Measurements from ENCODE around the gene CCDC197. TPM values are rescaled to one million over a fixed set of nuclear protein-coding genes. Genes with fewer than 3 reads are reported as not detected.

Gene CCDC197
- total RNA-seq, 4 donors from 2014 or later = not detected

DNA sequence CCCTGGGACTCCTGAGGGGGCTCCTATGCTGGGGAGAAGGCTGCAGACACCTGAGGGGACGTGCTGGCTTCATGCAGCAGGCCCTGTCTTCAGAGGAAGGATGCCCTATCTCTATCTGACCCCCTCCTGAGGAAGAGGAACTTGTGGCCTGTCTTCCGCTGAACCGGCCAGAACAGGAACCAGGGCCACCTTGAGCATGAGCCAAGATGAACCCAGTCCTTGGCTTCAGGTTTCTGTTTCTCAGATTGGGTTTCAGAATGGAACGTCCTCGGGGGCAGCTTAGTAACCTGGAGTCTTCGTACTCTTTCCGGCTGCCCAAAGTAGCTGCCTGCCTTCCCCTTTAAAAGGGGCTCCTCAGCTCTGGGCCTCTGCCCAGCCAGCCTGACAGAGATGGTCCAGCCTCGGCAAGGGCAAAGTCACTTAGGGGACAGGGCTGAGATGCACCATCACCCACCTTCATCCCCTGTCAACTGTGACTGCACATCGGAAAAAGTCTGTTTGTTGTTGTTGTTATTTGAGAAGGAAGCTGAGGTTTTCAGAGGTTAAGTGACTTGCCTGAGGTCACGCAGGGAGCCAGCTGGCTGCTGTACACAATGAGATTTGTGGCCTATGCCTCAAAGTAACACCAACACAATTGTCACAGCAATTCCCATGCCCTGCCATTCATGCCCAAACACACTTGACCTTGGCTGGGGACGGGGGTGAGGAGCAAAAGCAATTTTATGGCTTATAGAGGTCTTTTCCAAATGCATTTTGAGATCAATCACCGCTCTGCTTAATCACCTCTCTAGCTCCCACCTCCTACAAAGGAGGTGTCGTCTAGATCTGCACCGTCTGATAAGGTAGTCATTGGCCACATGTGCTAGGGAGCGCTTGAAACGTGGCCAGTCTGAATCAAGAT lies 34.1 kb upstream of the CCDC197 start:
- TF ChIP-seq, protein P1, sequence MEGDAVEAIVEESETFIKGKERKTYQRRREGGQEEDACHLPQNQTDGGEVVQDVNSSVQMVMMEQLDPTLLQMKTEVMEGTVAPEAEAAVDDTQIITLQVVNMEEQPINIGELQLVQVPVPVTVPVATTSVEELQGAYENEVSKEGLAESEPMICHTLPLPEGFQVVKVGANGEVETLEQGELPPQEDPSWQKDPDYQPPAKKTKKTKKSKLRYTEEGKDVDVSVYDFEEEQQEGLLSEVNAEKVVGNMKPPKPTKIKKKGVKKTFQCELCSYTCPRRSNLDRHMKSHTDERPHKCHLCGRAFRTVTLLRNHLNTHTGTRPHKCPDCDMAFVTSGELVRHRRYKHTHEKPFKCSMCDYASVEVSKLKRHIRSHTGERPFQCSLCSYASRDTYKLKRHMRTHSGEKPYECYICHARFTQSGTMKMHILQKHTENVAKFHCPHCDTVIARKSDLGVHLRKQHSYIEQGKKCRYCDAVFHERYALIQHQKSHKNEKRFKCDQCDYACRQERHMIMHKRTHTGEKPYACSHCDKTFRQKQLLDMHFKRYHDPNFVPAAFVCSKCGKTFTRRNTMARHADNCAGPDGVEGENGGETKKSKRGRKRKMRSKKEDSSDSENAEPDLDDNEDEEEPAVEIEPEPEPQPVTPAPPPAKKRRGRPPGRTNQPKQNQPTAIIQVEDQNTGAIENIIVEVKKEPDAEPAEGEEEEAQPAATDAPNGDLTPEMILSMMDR (IDR thresholded peaks at IDR 0.05; ENCODE audit: low read depth) = no peak

GRCh38 chr14:93963692-93964091 lies 33.4 kb upstream of the CCDC197 start:
- TF ChIP-seq, protein P1 (IDR thresholded peaks at IDR 0.05; ENCODE audit: low read depth) = no peak

GRCh38 chr14:93964281-93964680 lies 32.8 kb upstream of the CCDC197 start:
- TF ChIP-seq, protein P1 (IDR thresholded peaks at IDR 0.05; ENCODE audit: low read depth) = no peak

- TF ChIP-seq, protein P1 (IDR thresholded peaks at IDR 0.05; ENCODE audit: low read depth) = no peak
Observed at GRCh38 chr14:93964820-93965286, 32.2 kb upstream of the CCDC197 start.

DNA sequence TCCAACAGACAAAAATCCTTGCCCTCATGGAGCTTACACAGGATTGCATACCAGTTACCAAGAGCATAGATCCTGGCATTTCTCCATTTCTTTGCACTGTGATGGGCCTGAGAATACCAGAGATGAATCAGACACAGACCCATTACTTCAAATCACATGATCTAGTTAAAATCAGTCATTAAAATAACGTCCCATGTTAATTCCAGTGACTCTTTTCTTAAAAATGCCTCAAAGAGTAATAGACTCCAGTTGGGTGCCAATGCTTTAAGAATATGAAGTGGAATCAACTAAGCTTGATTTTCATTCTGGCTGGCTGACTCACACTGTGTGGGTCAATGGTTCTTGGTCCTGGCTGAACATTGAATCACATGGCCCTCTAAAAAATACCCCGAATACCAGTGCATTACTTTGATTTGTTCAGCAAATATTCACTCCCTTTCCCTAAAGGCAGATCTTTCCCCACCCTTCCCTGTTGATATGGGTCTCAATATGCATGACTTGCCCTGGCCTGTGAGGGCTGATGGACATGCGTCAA lies 31.7 kb upstream of the CCDC197 start:
- TF ChIP-seq, protein P1 (IDR thresholded peaks at IDR 0.05; ENCODE audit: low read depth) = no peak

DNA sequence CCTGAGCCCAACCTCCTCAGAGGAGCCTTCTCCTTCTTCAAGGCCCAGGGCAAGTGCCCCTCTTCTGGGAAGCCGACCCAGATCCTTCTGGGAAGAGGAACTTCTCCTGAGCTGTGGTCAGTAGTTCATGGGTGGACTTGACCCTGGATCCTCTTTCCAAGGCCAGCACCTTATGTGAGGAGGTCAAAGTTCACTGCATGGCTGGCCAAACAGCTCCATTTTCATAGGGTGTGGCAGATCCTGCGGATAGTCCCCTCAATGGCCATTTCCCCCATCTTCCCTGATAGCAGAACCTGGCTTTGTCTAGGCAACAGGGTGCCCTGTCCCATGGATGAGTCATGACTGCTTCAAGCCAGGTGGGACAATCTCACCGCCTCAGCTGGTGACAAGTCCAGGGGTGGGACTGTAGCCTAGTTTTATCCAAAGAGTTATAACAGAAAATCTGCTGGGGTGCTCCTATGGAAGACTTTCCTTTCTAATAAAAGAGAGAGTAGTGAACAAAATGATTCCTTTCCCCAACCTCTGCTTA lies 31.1 kb upstream of the CCDC197 start:
- TF ChIP-seq, protein P1 (IDR thresholded peaks at IDR 0.05; ENCODE audit: low read depth) = no peak

GRCh38 chr14:93967637-93968250 lies 29.4 kb upstream of the CCDC197 start:
- TF ChIP-seq, protein P1 (IDR thresholded peaks at IDR 0.05; ENCODE audit: low read depth) = no peak
